Stomach (tissue), 4 donors: ENCODE measurements around the gene FTH1.

Experiments used
- EP300 ChIP-seq: sonication (generic); formaldehyde crosslinking; IDR thresholded peaks from one replicate; pipeline ENCODE4 v1.6.1; 2017; ENCODE audit warnings: antibody characterized with exemption
- POLR2A ChIP-seq, 4 donors: fragments of 450-650 bp; IDR thresholded peaks; one replicate each; pipeline ENCODE4 v1.6.1; 2016; ENCODE audit warnings: antibody characterized with exemption in 4 of 4, control low read depth in 2 of 4, mild to moderate bottlenecking in 1 of 4, moderate library complexity in 1 of 4
- POLR2AphosphoS5 ChIP-seq, 3 donors: sonication (generic); formaldehyde crosslinking; IDR thresholded peaks; one replicate each; pipeline ENCODE4 v1.6.1; 2016; ENCODE audit warnings: antibody characterized with exemption in 3 of 3
- TF ChIP-seq, protein P1 (sequence below), 7 experiments: fragments of 450-650 bp in 4 of 7; fragments of 200-600 bp in 3 of 7; sonication (generic) in 3 of 7; IDR thresholded peaks; one replicate each; pipeline ENCODE4 v1.5.1; 2016 to 2019; ENCODE audit warnings: antibody characterized with exemption in 7 of 7, control low read depth in 2 of 7, mild to moderate bottlenecking in 1 of 7

DNA sequence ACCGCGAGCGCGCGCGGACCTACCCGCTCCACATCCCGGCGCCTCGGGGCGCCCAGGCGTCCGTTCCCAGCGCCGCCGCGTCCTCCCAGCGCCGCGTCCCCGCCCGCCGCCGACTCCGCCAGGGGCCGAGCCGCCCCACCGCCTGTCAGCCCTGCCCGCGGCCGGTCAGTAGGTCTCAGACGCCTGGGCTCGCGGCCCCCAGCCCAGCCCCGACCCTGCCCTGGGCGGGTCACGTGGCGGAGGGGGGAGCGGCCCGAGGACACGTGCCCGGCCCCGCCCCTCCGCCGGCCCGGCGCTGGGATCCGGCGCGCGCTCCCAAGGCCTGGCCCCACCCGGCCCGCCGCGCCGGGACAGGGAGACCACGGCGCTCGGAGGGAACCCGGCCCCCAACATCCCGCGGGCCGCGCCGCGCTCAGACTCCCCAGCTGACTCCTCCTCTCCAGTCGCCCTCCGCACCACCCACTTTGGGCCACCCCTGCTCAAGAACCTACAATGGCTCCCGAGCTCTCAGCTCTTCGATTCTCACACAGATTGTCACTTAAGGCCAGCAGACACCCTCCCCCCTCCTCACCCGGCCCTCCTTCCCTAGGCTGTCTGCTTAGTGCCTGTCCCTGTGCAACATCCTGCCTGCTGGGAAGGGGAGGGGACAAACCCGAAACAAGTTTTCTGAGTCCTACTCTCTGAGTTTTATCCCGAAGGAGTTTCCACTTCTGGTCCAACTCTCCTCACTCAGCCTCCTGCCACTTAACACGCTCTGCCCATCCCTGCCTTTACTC is 49.9 kb downstream of the FTH1 start, which contains the start of gene RAB3IL1:
- TF ChIP-seq EP300, result no peak
- TF ChIP-seq POLR2A (IDR thresholded peaks at IDR 0.05), result no peak
- TF ChIP-seq, protein P1, sequence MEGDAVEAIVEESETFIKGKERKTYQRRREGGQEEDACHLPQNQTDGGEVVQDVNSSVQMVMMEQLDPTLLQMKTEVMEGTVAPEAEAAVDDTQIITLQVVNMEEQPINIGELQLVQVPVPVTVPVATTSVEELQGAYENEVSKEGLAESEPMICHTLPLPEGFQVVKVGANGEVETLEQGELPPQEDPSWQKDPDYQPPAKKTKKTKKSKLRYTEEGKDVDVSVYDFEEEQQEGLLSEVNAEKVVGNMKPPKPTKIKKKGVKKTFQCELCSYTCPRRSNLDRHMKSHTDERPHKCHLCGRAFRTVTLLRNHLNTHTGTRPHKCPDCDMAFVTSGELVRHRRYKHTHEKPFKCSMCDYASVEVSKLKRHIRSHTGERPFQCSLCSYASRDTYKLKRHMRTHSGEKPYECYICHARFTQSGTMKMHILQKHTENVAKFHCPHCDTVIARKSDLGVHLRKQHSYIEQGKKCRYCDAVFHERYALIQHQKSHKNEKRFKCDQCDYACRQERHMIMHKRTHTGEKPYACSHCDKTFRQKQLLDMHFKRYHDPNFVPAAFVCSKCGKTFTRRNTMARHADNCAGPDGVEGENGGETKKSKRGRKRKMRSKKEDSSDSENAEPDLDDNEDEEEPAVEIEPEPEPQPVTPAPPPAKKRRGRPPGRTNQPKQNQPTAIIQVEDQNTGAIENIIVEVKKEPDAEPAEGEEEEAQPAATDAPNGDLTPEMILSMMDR (IDR thresholded peaks at IDR 0.05), result no peak
- TF ChIP-seq POLR2AphosphoS5 (IDR thresholded peaks at IDR 0.05), result peak in 1 of 3 donors; percentile 4
